ENCODE measurements around the gene GALNT18.

Gene GALNT18

DNA sequence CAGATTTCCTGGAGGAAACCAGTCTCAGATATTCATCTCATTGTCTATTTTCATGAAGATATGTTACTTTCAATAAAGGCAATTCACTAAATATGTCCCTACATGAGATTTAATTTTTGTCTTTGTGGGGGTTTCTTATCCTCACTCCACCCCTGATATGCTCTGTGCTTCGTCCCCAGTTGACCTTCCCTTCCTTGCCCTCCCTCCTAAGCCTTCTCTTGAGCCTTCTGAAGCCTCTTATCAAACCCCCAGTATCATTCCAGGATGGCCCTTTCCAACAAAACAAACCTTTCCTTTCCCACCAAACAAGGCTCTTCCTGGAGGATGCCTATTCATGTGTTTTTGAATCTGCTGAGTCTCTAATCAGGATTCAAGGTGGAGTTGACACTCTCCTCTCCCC is 313.6 kb downstream of the GALNT18 start:
- DNase-seq (ENCODE audit: low spot score): no peak
- no peaks in the 10 kb centered on the region for H3K9me3 Mint-ChIP-seq
- H3K4me3 Mint-ChIP-seq: no peak overlapping the region
- H3K27me3 Mint-ChIP-seq (ENCODE audit: low read depth): no peaks in the 10 kb centered on the region
- H3K27ac Mint-ChIP-seq: no peak overlapping the region
- peaks cover 8% of the 10 kb centered on the region for H3K4me1 Mint-ChIP-seq (ENCODE audit: low read depth)
- H3K36me3 Mint-ChIP-seq (ENCODE audit: low read depth): no peaks in the 10 kb centered on the region

DNA sequence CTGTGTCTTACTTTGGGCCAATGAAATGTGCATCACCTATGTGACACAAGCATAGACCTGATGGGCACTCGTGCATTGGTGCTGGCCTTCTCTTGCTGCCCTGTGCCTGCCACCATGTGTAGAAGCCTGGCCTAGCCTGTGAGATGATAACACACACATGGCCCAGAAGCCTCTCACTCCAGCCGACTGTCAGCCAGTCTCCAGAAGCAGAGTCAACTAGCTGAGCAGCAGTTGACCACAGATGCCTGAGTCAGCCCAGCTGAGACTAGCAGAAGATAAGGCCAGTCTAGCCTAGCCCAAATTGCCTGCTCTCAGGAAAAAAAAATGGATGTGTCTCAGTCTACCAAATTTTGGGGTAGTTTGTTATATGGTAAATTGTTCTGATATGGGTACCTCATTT is 314.9 kb downstream of the GALNT18 start:
- DNase-seq (ENCODE audit: low spot score): no peak
- Mint-ChIP-seq H3K27me3 (ENCODE audit: low read depth) (no peaks in the 10 kb centered on the region), H3K27ac (no peak overlapping the region)

DNA sequence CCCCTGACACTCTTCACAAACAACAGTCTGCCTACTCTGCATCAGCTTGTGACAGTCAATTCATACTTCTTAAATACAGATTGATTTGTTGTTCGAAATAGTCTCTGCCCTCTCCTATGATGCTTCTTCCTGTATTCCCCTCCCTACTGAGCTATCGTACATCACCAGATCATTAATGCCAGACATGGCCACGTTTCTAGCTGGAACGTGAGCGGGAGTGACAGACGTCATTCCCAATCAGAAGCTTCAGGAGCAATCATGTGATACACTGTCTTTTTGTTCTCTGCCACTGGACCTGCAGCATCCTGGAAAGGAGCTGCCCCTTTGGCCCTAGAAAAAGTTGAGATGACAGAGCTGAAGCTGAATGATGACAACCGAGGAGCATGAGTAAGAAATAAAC is 317.3 kb downstream of the GALNT18 start:
- Mint-ChIP-seq H3K4me3 (no peak overlapping the region), H3K27me3 (ENCODE audit: low read depth) (no peaks in the 10 kb centered on the region), H3K27ac (no peak overlapping the region), H3K9me3 (no peaks in the 10 kb centered on the region), H3K4me1 (ENCODE audit: low read depth) (no peaks in the 10 kb centered on the region), H3K36me3 (ENCODE audit: low read depth) (no peaks in the 10 kb centered on the region)
- DNase-seq (ENCODE audit: low spot score): no peak

More for the DNA sequence above, 314.9 kb downstream of the GALNT18 start:
- H3K36me3 Mint-ChIP-seq (ENCODE audit: low read depth): no peaks in the 10 kb centered on the region
- H3K4me3 Mint-ChIP-seq: no peak overlapping the region
- H3K4me1 Mint-ChIP-seq (ENCODE audit: low read depth): peaks cover 8% of the 10 kb centered on the region
- H3K9me3 Mint-ChIP-seq: no peaks in the 10 kb centered on the region

DNA sequence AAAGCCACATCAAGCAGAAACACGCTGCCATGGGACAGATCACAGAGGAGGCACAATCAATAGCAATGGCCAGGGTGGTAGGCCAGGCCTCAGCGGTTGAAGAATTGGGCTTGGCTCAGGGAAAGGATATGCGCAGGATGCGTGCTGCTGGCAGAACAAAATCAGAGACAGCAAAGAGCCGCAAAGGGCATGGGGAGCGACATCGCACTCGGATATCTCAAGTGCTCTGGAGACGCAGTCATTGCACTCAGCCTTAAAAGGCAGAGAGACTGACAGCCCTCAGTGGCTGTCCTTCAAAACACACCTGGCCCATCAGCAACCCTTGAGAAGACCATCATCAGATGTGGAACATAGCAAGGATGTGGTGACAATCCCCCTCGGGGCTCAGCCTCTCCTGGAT is 319.2 kb downstream of the GALNT18 start:
- Mint-ChIP-seq H3K9me3 (no peaks in the 10 kb centered on the region), H3K27me3 (ENCODE audit: low read depth) (no peaks in the 10 kb centered on the region), H3K4me1 (ENCODE audit: low read depth) (no peaks in the 10 kb centered on the region), H3K27ac (no peak overlapping the region), H3K36me3 (ENCODE audit: low read depth) (no peaks in the 10 kb centered on the region), H3K4me3 (no peak overlapping the region)
- no peak for DNase-seq (ENCODE audit: low spot score)

DNA sequence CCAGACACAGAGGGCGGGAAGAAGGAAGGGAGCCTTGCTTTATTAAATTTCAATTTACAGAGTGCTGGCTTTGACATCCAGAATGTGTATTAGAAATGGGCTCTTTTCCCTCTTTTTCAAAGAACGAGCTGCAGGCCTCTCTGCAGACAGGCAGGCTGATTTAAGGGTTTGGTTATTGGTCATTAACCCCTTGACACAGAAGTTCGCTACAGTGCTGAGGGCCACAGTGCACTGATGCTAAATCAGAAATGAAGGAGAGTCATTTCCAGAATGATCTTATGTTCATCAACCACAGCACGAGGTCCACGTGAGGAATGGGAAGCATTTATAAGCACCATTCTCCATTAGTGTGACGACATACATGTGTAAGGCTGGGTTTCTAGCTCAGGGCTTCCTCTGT is 320.6 kb downstream of the GALNT18 start:
- no peaks in the 10 kb centered on the region for H3K4me1 Mint-ChIP-seq (ENCODE audit: low read depth)
- no peak overlapping the region for H3K4me3 Mint-ChIP-seq
- no peaks in the 10 kb centered on the region for H3K27me3 Mint-ChIP-seq (ENCODE audit: low read depth)
- no peaks in the 10 kb centered on the region for H3K36me3 Mint-ChIP-seq (ENCODE audit: low read depth)
- DNase-seq (ENCODE audit: low spot score): no peak
- no peak overlapping the region for H3K27ac Mint-ChIP-seq
- H3K9me3 Mint-ChIP-seq: no peaks in the 10 kb centered on the region

DNA sequence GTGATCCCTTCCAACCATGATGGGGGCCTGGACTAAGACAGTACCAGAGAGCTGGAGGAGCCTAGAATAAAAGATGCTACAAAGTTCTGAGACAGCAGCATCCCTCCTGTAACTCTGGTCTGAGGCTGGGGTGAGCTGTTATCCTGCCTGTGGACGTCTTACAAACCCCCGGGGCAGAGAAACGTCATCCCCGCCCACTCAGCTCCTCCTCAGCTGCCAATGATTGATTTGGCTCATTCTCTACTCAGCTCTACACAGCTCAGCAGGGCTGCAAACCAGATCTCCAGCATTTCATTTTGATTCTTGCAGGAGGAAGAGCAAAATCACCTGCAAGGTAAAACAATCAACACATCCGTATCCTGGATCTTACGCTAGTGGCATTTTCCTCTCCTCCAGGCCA is 324.2 kb downstream of the GALNT18 start:
- Mint-ChIP-seq H3K27me3 (ENCODE audit: low read depth) (no peaks in the 10 kb centered on the region), H3K4me1 (ENCODE audit: low read depth) (no peaks in the 10 kb centered on the region), H3K36me3 (ENCODE audit: low read depth) (no peaks in the 10 kb centered on the region), H3K27ac (no peak overlapping the region), H3K9me3 (no peaks in the 10 kb centered on the region), H3K4me3 (no peak overlapping the region)
- DNase-seq (ENCODE audit: low spot score): no peak

DNA sequence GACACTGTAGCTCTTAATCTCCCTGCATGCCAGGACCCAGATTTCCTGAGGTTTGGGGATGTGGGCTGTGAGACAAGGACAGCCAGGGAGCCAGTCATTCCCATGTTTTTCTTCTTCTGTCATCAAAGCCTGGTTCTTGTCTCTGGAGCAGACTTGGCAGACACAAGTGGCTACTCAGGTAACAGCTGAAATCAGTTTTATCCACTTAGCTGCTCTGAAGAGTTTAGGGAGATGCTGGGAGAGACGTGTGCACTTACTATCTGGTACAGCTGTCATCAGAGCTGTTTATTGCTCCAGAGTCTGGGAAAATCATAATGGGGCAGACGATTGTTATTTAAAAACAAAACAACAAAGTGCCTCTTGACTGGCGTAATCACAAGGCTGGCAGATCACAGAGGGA is 325.4 kb downstream of the GALNT18 start:
- Mint-ChIP-seq H3K36me3 (ENCODE audit: low read depth) (no peaks in the 10 kb centered on the region), H3K27me3 (ENCODE audit: low read depth) (no peaks in the 10 kb centered on the region), H3K27ac (no peak overlapping the region), H3K4me3 (no peak overlapping the region), H3K9me3 (no peaks in the 10 kb centered on the region), H3K4me1 (ENCODE audit: low read depth) (no peaks in the 10 kb centered on the region)
- no peak for DNase-seq (ENCODE audit: low spot score)

DNA sequence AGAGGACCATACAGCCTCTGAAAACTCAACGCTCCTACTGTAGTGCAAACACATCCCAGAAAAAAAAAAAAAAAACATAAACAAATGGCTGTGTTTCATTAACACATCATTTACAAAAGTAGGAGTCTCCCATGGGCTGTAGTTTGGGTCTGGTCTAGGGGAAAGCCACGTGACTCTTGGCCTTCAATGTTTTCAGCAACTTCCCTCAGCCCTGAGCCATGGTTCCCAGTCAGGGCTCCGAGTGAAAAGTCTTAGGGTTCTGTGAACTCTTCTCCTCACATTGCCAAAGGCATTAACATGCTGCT is 327.3 kb downstream of the GALNT18 start:
- DNase-seq (ENCODE audit: low spot score): no peak
- Mint-ChIP-seq H3K36me3 (ENCODE audit: low read depth) (no peaks in the 10 kb centered on the region), H3K27ac (no peak overlapping the region), H3K27me3 (ENCODE audit: low read depth) (no peaks in the 10 kb centered on the region), H3K4me3 (no peak overlapping the region), H3K4me1 (ENCODE audit: low read depth) (no peaks in the 10 kb centered on the region), H3K9me3 (no peaks in the 10 kb centered on the region)

DNA sequence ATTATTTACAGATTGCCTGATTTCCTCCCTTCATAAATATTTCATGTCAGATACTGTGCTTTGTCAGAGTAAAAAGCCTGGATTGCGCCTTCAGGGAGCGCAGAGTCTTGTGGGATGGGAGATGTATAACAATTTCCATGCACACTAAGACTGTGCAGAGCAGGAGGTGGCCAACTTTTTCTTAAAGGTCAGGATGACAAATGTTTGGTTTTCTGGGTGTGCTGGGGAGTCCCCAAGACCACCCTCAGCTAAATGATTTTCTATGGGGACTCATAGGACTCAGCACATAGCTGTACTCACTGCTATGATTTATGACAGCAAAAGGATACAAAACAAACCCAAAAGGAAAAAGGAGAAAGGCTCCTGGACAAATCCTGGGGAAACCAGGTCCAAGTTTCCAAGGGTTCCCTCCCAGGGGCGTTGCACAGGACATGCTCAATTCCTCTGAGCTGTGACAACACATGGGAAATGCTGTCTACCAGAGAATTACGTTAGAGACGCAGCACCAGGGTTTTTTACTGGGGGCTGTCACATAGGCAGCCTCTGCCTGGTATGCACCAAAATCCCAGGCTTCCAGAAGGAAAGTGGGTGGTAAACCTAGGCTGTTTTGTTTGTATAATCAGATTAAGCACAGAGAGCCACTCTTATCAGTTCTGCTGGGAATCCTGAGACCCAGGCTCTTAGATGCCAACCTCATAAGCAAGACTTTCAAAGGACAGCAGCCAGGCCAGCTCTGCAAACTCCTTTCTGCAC is 327.8 kb downstream of the GALNT18 start:
- Mint-ChIP-seq H3K36me3 (ENCODE audit: low read depth) (no peaks in the 10 kb centered on the region), H3K27me3 (ENCODE audit: low read depth) (no peaks in the 10 kb centered on the region), H3K9me3 (no peaks in the 10 kb centered on the region), H3K27ac (no peak overlapping the region), H3K4me3 (no peak overlapping the region), H3K4me1 (ENCODE audit: low read depth) (no peaks in the 10 kb centered on the region)
- DNase-seq (ENCODE audit: low spot score): no peak

DNA sequence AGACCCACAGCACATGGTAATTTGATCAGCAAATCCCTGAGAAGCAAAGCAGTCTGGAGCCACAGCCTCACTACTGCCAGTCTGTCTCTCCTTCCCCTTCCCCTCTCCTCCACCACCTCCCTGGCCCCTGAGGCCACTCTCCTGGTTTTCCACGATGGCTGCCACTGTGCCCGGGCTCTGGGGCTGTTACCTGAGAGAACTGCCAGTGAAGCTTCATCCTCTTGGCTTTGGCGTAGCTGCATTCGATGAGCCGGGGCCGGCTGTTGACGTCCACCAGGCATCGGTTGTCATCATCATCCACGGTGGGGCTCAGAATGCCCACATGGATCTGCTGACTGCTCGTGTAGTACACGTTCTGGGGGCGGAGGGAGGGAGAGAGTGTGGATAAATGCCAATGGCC is 329.0 kb downstream of the GALNT18 start:
- Mint-ChIP-seq H3K4me3 (no peak overlapping the region), H3K9me3 (no peaks in the 10 kb centered on the region), H3K4me1 (ENCODE audit: low read depth) (no peaks in the 10 kb centered on the region), H3K27me3 (ENCODE audit: low read depth) (peaks cover 2% of the 10 kb centered on the region), H3K36me3 (ENCODE audit: low read depth) (no peaks in the 10 kb centered on the region), H3K27ac (no peak overlapping the region)
- no peak for DNase-seq (ENCODE audit: low spot score)

DNA sequence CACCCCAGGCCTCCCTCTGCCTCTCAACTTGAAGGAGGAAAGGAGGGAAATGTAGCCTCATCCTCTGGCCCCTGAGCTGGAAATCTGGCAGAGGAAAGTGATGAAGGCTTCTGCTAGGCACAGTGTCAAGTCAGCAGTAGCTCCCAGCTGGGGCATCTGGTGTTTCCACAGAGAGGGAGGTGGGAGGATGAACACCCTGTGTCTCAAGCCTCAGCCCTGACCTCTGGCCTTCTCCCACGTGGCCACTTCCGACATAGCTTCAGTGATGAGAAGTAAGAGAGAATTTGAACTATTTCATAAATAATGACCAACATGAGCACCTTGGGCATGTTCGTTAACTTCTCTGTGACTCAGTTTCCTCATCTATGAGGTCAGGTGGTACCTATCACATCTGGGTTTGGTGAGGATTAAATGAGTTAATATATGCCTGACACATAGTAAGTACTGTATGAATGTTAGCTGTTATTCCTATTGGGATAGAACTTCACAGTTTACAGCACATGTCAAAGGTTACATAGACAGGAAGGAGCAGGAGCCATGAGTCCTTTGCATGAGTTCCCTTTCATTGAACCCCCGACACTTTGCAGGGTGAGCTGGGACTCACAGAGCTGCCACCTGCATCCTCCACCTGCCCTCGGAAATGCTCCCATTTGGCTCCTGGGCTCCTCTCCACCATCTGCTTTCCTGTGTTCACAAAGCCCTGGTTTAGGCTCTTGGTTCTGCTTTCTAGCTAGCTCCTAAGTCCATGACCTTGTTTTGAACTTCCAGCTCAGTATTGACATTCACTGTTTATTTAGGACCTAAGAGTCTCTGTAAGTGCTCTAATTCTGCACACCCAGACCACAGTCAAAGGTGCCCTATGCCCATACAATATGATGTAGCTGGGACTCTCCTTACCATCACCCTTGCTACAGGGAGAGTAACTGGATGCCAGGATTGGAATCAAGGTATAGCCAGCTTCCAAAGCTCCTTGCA is 330.5 kb downstream of the GALNT18 start:
- Mint-ChIP-seq H3K27ac (no peak overlapping the region), H3K36me3 (ENCODE audit: low read depth) (no peaks in the 10 kb centered on the region), H3K9me3 (no peaks in the 10 kb centered on the region), H3K27me3 (ENCODE audit: low read depth) (peaks cover 4% of the 10 kb centered on the region), H3K4me1 (ENCODE audit: low read depth) (no peaks in the 10 kb centered on the region), H3K4me3 (no peak overlapping the region)
- no peak for DNase-seq (ENCODE audit: low spot score)

DNA sequence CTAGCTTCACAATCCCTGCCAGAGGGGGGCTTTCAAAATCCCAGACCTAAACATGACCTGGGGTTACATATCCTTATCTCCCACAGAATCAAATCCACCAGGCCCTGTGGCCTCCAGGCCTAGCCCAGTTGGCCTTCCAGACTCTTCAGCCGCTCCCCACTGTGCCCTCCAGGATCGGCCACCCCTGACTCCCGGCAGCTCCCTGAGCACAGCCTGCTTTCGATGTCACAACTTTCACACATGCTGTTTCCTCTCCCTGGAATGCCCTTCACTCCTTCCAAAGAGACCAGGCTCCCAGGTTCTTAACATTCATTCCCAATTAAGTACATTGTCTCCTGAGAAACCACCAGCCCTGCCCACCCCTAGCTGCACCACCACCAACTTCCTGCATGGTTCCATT is 331.5 kb downstream of the GALNT18 start:
- Mint-ChIP-seq H3K27ac (no peak overlapping the region), H3K36me3 (ENCODE audit: low read depth) (no peaks in the 10 kb centered on the region), H3K9me3 (no peaks in the 10 kb centered on the region), H3K4me1 (ENCODE audit: low read depth) (no peaks in the 10 kb centered on the region), H3K27me3 (ENCODE audit: low read depth) (peaks cover 4% of the 10 kb centered on the region), H3K4me3 (no peak overlapping the region)
- DNase-seq (ENCODE audit: low spot score): no peak

DNA sequence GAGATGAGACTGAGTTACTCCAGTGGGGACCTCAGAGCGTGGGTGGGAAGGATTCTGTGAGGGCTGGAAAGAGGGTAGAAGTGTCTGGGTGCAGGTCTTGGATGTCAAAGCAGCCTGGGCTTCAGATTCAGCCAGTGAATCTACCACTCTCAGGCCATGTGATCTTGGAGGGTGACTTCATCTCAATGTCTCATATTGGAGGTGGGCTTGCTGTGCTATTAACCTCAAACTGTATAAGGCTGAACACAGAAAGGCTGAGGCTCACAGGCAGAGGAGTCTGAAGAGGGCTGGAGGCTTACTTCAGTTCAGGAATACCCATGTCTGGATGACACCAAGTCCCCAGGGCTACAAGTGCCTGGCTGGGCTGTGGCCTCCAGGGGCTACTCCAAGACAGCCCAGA is 332.1 kb downstream of the GALNT18 start:
- Mint-ChIP-seq H3K4me3 (no peak overlapping the region), H3K9me3 (no peaks in the 10 kb centered on the region), H3K27ac (no peak overlapping the region), H3K4me1 (ENCODE audit: low read depth) (no peaks in the 10 kb centered on the region), H3K27me3 (ENCODE audit: low read depth) (peaks cover 4% of the 10 kb centered on the region), H3K36me3 (ENCODE audit: low read depth) (no peaks in the 10 kb centered on the region)
- no peak for DNase-seq (ENCODE audit: low spot score)

DNA sequence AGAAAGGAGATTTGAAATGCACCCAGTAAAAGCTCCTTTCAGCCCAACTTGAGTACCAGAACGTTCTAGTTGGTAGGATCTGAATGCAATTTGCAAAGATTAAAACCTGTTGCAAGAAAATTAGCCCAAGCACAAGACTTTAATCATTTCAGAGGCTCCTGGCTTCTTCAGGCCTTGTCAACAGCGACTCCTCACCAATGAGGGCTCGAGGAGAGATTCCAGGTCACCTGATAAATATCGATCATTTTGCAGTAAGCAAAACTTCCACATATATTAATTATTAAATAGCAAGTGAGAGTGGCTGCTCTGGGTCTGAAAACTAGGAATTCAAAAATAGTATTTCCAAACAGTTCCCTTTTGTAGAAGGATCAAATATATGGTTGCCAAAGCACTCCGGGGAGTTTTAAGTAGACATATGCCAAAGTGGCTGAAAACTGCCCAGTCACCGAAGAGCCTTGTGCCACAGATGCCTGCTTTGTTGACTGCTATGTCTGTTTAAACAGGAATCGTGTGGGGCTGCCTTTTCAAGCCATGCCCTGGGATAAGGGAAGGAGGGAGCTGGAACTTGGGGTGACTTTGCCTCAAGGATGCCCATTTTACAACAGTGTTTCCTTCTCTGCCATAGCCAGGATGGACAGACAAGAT is 332.7 kb downstream of the GALNT18 start:
- H3K9me3 Mint-ChIP-seq: no peaks in the 10 kb centered on the region
- no peaks in the 10 kb centered on the region for H3K4me1 Mint-ChIP-seq (ENCODE audit: low read depth)
- DNase-seq (ENCODE audit: low spot score): no peak
- no peak overlapping the region for H3K4me3 Mint-ChIP-seq
- H3K27ac Mint-ChIP-seq: no peak overlapping the region
- no peaks in the 10 kb centered on the region for H3K36me3 Mint-ChIP-seq (ENCODE audit: low read depth)
- H3K27me3 Mint-ChIP-seq (ENCODE audit: low read depth): peaks cover 4% of the 10 kb centered on the region
